GM12873 (cell line): ENCODE measurements around the gene EIF4G3.

ENCODE experiments used
- CTCF ChIP-seq: IDR thresholded peaks from 2 replicates; pipeline ENCODE4 v1.5.1; 2012; ENCODE audit warnings: low read depth, mild to moderate bottlenecking, moderate library complexity, low read length, control low read depth; ENCODE audit not compliant: insufficient read depth; ENCODE audit errors: missing control alignments

The EIF4G3 gene

GRCh38 chr1:21005466-21006239 is 171.0 kb downstream of the EIF4G3 start:
- no peak for TF ChIP-seq CTCF

GRCh38 chr1:21003281-21004045 is 173.2 kb downstream of the EIF4G3 start:
- TF ChIP-seq CTCF = no peak

- TF ChIP-seq CTCF = no peak
Measured at GRCh38 chr1:21001042-21001441, 175.7 kb downstream of the EIF4G3 start.

GRCh38 chr1:21000245-21000594 is 176.5 kb downstream of the EIF4G3 start:
- TF ChIP-seq CTCF = no peak

GRCh38 chr1:20999525-21000244 is 177.0 kb downstream of the EIF4G3 start:
- no peak for TF ChIP-seq CTCF

- no peak for TF ChIP-seq CTCF
Measured at GRCh38 chr1:20998826-20999225, 177.9 kb downstream of the EIF4G3 start.

- TF ChIP-seq CTCF = no peak
Measured at GRCh38 chr1:20997602-20998224, 179.0 kb downstream of the EIF4G3 start.
